Activated CD4-positive, CD25-positive, alpha-beta regulatory T cell (primary cell): ENCODE data around the gene ADAMTS12.

Source experiments
- DNase-seq, 4 experiments: peaks; one replicate each; lab custom pipeline; 2025; lab: John Stamatoyannopoulos, UW

Gene ADAMTS12

GRCh38 chr5:33846851-33847250, 44.9 kb downstream of the ADAMTS12 start:
- DNase-seq: no peak

GRCh38 chr5:33843579-33843978, 48.2 kb downstream of the ADAMTS12 start:
- no peak for DNase-seq

GRCh38 chr5:33842456-33842855, 49.3 kb downstream of the ADAMTS12 start:
- no peak for DNase-seq

- no peak for DNase-seq
Observed at GRCh38 chr5:33841891-33842290, 49.9 kb downstream of the ADAMTS12 start.

- DNase-seq: no peak
Observed at GRCh38 chr5:33840927-33841547, 50.8 kb downstream of the ADAMTS12 start.

- DNase-seq: no peak
Observed at GRCh38 chr5:33837301-33837700, 54.5 kb downstream of the ADAMTS12 start.

GRCh38 chr5:33834334-33834733, 57.5 kb downstream of the ADAMTS12 start:
- DNase-seq: no peak

GRCh38 chr5:33833237-33833575, 58.6 kb downstream of the ADAMTS12 start:
- DNase-seq: no peak

GRCh38 chr5:33832404-33833236, 59.2 kb downstream of the ADAMTS12 start:
- DNase-seq: no peak

- no peak for DNase-seq
Observed at GRCh38 chr5:33831041-33831440, 60.7 kb downstream of the ADAMTS12 start.

GRCh38 chr5:33829430-33829829, 62.4 kb downstream of the ADAMTS12 start:
- no peak for DNase-seq

- DNase-seq: no peak
Observed at GRCh38 chr5:33828626-33829308, 63.0 kb downstream of the ADAMTS12 start.

- DNase-seq: no peak
Observed at GRCh38 chr5:33827885-33828284, 63.9 kb downstream of the ADAMTS12 start.

GRCh38 chr5:33827018-33827707, 64.6 kb downstream of the ADAMTS12 start:
- DNase-seq: no peak

GRCh38 chr5:33824516-33825195, 67.1 kb downstream of the ADAMTS12 start:
- DNase-seq: no peak

- DNase-seq: no peak
Observed at GRCh38 chr5:33817301-33817700, 74.5 kb downstream of the ADAMTS12 start.

- DNase-seq: no peak
Observed at GRCh38 chr5:33816791-33817190, 75.0 kb downstream of the ADAMTS12 start.

- DNase-seq: no peak
Observed at GRCh38 chr5:33812746-33813145, 79.0 kb downstream of the ADAMTS12 start.

- DNase-seq: no peak
Observed at GRCh38 chr5:33810491-33811120, 81.2 kb downstream of the ADAMTS12 start.

- no peak for DNase-seq
Observed at GRCh38 chr5:33809936-33810335, 81.9 kb downstream of the ADAMTS12 start.

GRCh38 chr5:33808699-33809098, 83.1 kb downstream of the ADAMTS12 start:
- no peak for DNase-seq
